Activated T-helper 1 cell treated with anti-CD3 and anti-CD28 coated beads, Interleukin-12 subunit alpha, Interleukin-12 subunit beta, Interleukin-2, Interleukin-4 antibody, amounts not matched to agents 30 ng/mL and 10 ng/mL and 1 ng/mL, durations not matched to agents 14 hours and 24 hours and 36 hours (primary cell): ENCODE data around the gene NEGR1. TPM values are rescaled to one million over a fixed set of nuclear protein-coding genes. Genes with fewer than 3 reads are reported as not detected.

ENCODE experiments used
- DNase-seq: peaks from one replicate; pipeline ENCODE4 v3.0.0; 2021; ENCODE audit warnings: low spot score
- H3K27ac Mint-ChIP-seq: one replicate; pipeline ENCODE4 v1.8.0; 2021; ENCODE audit warnings: mild to moderate bottlenecking, mixed read lengths
- H3K27me3 Mint-ChIP-seq: one replicate; pipeline ENCODE4 v1.8.0; 2022; ENCODE audit warnings: mild to moderate bottlenecking, moderate library complexity, mixed read lengths; ENCODE audit not compliant: insufficient read depth
- H3K36me3 Mint-ChIP-seq: one replicate; pipeline ENCODE4 v1.8.0; 2021; ENCODE audit warnings: low read depth, mixed read lengths
- H3K4me1 Mint-ChIP-seq: one replicate; pipeline ENCODE4 v1.8.0; 2021; ENCODE audit warnings: low read depth, mixed read lengths
- H3K4me3 Mint-ChIP-seq: one replicate; pipeline ENCODE4 v1.8.0; 2021; ENCODE audit warnings: mild to moderate bottlenecking, moderate library complexity, mixed read lengths
- H3K9me3 Mint-ChIP-seq: one replicate; pipeline ENCODE4 v1.8.0; 2021; ENCODE audit warnings: mixed read lengths
- intact Hi-C: fragments of 100-400 bp; cut with micrococcal nuclease; formaldehyde crosslinking; loops from one replicate; pipeline ENCODE4 v1.15.1; 2024
- total RNA-seq: library from RNA; stranded (reverse); gene quantifications from 2 replicates; pipeline ENCODE4 v1.2.3, GENCODE V29; 2022

The NEGR1 gene
- total RNA-seq, 1 donor from 2014 or later: not detected

DNA sequence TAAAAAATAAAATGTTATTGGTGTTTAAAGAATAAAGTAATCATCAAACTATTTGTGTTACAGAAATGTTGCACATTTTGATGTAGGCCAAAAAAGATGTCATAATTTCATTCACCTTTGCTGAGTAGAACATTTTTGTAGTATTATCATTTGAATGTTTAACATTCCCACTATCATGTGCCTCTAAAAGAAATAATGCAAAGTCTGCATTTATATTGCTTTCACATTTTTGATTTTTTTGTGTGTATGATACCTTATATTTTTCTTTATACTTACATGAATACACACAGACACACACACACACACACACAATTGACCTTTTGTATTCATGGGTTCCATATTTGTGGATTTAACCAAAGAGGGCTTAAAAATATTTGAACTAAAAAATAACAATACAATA, 657.3 kb downstream of the NEGR1 start:
- Mint-ChIP-seq H3K4me1 (no peaks in the 10 kb centered on the region), H3K27me3 (no peaks in the 10 kb centered on the region), H3K27ac (no peak overlapping the region), H3K9me3 (no peaks in the 10 kb centered on the region), H3K4me3 (no peak overlapping the region), H3K36me3 (no peaks in the 10 kb centered on the region)
- intact Hi-C loops: no loop called here
- no peak for DNase-seq

DNA sequence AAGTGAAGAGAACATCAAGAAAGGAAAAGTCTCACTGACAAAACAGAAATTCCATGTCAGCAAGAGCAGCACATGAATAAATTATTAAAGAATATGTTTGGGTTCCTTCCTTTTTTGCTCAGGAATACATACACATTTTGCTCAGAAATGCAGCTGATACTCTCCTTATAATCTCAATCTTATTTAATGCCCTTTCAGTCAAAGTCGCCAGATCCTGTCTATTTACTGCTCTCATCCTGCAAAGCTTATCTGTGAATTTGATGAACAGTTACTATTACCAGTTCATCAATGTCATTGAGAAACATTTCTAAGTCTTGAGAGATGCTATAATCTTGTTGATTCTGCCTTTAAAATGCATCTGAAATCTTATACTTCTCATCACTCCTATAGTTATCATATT, 658.5 kb downstream of the NEGR1 start:
- Mint-ChIP-seq H3K27me3 (no peaks in the 10 kb centered on the region), H3K27ac (no peak overlapping the region), H3K4me1 (no peaks in the 10 kb centered on the region), H3K9me3 (no peaks in the 10 kb centered on the region), H3K36me3 (no peaks in the 10 kb centered on the region), H3K4me3 (no peak overlapping the region)
- intact Hi-C loops: no loop called here
- no peak for DNase-seq

DNA sequence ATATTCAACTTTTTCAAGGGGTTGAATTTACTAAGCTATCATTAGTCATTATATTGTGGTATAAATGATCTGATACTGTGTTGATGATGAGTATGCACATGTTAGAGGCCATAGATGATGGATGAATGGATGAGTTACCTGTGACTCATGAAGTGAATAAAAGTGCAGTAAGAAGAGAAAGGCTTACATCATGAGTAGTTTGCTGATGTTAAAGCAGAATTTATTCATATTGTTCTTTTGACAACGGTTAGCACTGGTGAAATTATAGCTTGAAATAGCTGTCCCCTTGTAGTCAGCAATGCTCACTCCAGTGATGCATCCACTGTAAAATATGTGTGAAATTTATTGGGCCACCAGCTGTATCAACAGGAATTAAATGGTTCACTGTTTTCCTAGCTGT, 660.6 kb downstream of the NEGR1 start:
- DNase-seq: no peak
- no peak overlapping the region for H3K4me3 Mint-ChIP-seq
- no peaks in the 10 kb centered on the region for H3K9me3 Mint-ChIP-seq
- intact Hi-C loops: no loop called here
- H3K27me3 Mint-ChIP-seq: no peaks in the 10 kb centered on the region
- no peaks in the 10 kb centered on the region for H3K36me3 Mint-ChIP-seq
- no peaks in the 10 kb centered on the region for H3K4me1 Mint-ChIP-seq
- H3K27ac Mint-ChIP-seq: no peak overlapping the region

DNA sequence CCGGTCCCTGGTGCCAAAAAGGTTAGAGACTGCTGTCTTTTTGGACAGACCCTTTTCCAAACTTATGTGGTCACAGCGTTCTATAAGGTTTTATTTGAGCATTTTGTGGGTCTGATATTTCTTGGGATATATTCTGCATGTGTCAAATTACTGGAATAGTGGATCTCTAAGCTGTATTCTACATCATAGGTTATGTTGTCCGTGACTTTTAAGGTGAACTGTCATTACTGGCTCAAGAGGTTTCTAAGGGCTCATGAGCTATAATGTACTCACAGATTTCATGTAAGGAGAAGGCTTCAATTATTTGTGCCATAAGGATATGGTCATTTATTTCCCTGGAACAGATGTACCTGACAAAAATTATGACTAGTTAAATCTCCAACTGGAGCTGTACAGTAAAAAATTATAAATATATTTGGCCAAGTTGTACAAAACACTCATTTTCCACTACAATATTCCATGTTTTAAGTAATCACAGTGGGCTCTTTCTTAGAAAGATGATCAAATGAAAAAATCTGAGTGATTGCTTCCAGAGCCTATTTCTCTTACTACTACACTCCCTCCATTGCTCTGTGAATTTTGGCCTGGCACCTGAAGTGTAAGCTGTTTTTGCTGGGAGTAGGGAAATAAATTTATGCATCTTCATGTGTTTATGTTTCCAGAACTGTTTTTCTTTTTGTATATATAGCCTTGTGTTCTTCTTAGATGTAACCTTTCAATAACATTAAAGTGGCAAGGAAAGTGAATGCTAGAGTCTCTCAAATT, 663.4 kb downstream of the NEGR1 start:
- intact Hi-C loops: no loop called here
- Mint-ChIP-seq H3K4me3 (no peak overlapping the region), H3K36me3 (no peaks in the 10 kb centered on the region), H3K27me3 (no peaks in the 10 kb centered on the region), H3K4me1 (no peaks in the 10 kb centered on the region), H3K9me3 (no peaks in the 10 kb centered on the region), H3K27ac (no peak overlapping the region)
- DNase-seq: no peak

DNA sequence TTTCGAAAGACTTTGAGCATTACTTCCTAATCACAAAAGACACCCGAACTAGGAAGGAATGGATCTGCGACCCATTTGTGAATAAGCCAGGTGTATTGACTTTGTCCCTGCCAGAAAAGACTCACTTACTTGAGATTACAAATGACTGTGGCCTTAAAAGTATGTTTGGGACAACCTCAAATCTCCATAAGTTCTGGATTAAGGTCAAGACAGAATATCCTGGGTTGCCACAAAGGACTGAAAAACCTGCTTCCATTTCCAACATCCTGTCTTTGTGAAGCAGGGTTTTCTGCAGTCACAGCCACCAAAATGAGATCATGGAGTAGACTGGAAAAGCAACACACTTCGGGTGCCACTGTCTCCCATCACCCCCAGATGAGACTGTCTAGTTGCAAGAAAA, 664.1 kb downstream of the NEGR1 start:
- Mint-ChIP-seq H3K4me1 (no peaks in the 10 kb centered on the region), H3K9me3 (no peaks in the 10 kb centered on the region), H3K27me3 (no peaks in the 10 kb centered on the region), H3K27ac (no peak overlapping the region), H3K4me3 (no peak overlapping the region), H3K36me3 (no peaks in the 10 kb centered on the region)
- DNase-seq: no peak
- intact Hi-C loops: no loop called here

DNA sequence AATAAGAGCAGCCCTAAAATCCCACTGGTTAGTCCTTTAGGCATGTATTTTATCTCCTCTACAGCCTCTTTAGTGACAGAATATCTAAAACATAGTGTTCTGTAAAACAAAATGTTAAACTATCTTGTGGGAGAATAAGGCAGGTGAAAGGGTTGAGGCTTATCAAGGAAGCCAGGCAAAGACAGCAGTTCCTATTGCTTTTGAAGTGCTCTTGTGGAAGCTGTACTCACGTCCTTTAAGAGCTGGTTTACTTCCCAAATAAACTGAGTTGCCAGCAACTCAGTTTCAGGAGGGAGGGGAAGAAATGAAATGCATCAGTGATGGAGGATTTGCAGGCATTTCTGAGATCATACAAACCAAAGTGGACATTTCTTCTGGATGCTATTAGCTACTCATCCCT, 671.9 kb downstream of the NEGR1 start:
- no peak overlapping the region for H3K4me3 Mint-ChIP-seq
- intact Hi-C loops: no loop called here
- H3K27ac Mint-ChIP-seq: no peak overlapping the region
- H3K27me3 Mint-ChIP-seq: no peaks in the 10 kb centered on the region
- no peaks in the 10 kb centered on the region for H3K4me1 Mint-ChIP-seq
- H3K36me3 Mint-ChIP-seq: no peaks in the 10 kb centered on the region
- peaks cover 7% of the 10 kb centered on the region for H3K9me3 Mint-ChIP-seq
- DNase-seq: no peak

DNA sequence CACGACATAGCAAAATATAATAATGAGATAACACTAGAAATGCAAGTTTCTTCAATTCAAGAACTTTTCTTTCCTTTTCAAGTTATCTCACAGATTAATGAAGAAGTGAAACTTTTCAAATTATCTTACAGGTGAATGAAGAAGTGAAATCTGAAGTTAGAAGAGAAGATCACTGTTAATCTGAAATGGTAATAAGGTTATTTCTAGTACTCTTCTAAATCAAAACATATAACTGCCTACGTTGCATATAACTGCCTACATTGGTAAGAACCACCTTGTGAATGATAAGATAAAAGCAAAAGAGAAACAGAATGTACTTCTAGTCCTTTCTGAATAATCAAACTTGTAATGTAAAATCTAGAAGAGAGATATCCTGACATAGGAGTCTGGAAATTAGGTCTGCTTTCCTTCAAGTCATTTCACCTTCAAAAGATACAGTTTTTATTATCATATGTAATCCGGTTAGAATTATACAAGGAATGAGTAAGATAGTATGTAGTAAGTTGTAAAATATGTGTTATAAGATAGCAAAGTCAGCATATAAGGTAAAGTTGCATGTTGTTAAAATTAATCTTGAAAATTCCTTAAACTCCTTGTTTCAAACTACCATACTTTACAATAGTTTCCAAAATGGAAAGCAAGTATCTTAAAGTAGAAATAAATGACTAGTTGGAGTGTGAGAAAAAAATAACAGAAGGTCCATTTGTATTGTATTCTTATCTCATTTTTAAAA, 679.1 kb downstream of the NEGR1 start:
- H3K27me3 Mint-ChIP-seq: no peaks in the 10 kb centered on the region
- peaks cover 8% of the 10 kb centered on the region for H3K9me3 Mint-ChIP-seq
- DNase-seq: no peak
- H3K27ac Mint-ChIP-seq: no peak overlapping the region
- no peaks in the 10 kb centered on the region for H3K36me3 Mint-ChIP-seq
- H3K4me1 Mint-ChIP-seq: no peaks in the 10 kb centered on the region
- intact Hi-C loops: no loop called here
- H3K4me3 Mint-ChIP-seq: no peak overlapping the region

DNA sequence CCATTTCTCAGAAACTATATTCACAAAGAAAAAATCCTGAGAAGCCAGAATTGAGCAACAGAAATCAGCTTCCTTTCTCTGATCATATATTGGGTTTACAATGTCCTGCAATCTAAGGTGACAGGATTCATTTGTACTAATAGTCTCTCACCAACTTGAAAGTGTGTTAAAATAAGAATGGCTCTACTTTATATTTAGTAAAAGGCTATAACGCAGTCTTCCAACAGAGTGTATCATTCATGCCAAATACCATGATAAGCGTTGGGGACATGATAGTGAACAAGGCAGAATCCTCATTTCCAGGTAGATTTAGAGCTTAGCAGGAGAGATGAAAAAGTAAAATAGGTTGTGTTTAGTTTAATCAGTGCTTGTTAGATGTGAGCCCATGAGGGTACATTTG, 682.3 kb downstream of the NEGR1 start:
- Mint-ChIP-seq H3K4me1 (no peaks in the 10 kb centered on the region), H3K27ac (no peak overlapping the region), H3K36me3 (no peaks in the 10 kb centered on the region), H3K27me3 (no peaks in the 10 kb centered on the region), H3K4me3 (no peak overlapping the region), H3K9me3 (peaks cover 8% of the 10 kb centered on the region)
- intact Hi-C loops: no loop called here
- no peak for DNase-seq

DNA sequence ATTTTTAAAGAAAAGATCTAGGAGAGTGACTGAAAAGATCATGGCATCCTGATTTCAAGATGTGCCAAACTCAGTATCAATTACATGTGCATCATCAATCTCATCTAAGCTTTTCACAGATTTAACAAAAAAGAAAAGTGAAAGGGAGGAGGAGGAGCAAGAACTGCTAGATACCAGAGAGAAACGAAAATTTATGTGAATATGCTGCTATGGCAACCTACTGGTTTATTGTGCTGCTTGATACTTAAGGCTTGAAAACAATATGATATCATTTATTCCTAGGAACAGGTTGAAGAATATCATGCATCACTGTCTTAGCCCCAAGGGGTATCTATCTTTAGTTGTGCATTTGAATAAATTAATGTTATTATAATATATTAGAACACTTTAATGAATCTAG, 683.0 kb downstream of the NEGR1 start:
- H3K4me3 Mint-ChIP-seq: no peak overlapping the region
- DNase-seq: no peak
- peaks cover 8% of the 10 kb centered on the region for H3K9me3 Mint-ChIP-seq
- no peaks in the 10 kb centered on the region for H3K27me3 Mint-ChIP-seq
- no peaks in the 10 kb centered on the region for H3K4me1 Mint-ChIP-seq
- intact Hi-C loops: no loop called here
- H3K27ac Mint-ChIP-seq: no peak overlapping the region
- no peaks in the 10 kb centered on the region for H3K36me3 Mint-ChIP-seq

DNA sequence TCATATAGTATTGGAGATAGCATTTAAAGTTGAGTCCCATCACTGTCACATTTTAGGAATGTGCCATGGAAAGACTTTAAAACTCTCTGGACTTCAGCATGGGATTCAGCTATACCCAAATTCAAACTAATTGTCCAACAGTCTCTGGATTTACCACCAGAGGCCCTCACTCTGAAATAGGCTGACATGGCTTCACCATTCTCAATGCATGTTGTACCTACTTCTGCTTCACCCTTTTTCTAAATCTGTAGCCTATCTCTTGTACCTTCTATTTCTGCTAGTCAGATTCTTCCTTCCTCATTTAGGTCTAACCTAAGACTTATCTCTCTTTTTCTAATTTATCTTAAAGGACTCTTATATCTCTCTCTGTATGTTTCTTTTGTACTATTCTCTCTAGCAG, 688.8 kb downstream of the NEGR1 start:
- DNase-seq: no peak
- Mint-ChIP-seq H3K4me1 (no peaks in the 10 kb centered on the region), H3K27me3 (no peaks in the 10 kb centered on the region), H3K9me3 (no peaks in the 10 kb centered on the region), H3K27ac (no peak overlapping the region), H3K4me3 (no peak overlapping the region), H3K36me3 (no peaks in the 10 kb centered on the region)
- intact Hi-C loops: no loop called here

DNA sequence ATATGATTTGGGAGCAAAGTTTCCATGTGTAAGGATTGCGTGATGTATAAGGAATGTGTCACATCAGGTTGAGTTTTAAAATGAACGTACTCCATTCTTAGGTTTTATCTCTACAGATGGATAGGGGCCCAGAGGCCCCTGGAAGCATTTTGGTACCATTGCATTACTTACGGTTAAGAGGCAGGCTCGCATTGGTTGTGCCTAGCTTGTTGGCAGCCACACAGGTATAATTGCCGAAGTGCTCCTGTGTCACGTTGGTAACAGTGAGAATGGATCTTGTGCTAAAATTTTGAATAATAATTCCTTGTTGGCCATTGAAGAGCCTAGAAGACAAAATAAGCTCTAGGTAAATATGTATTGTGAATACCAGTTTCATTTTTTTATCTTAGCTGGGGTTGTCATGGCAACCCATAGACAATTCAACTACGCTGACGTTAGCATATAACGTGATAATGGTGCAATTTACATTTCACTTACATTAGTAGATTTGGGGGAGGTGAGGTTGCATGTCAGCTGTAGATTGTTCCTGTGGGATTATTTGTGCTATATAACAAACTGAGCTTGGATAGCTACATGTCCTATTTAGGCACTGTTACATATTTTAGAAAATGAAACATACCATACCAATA, 689.6 kb downstream of the NEGR1 start:
- Mint-ChIP-seq H3K27me3 (no peaks in the 10 kb centered on the region), H3K9me3 (no peaks in the 10 kb centered on the region), H3K36me3 (no peaks in the 10 kb centered on the region), H3K27ac (no peak overlapping the region), H3K4me1 (no peaks in the 10 kb centered on the region), H3K4me3 (no peak overlapping the region)
- intact Hi-C loops: no loop called here
- no peak for DNase-seq

DNA sequence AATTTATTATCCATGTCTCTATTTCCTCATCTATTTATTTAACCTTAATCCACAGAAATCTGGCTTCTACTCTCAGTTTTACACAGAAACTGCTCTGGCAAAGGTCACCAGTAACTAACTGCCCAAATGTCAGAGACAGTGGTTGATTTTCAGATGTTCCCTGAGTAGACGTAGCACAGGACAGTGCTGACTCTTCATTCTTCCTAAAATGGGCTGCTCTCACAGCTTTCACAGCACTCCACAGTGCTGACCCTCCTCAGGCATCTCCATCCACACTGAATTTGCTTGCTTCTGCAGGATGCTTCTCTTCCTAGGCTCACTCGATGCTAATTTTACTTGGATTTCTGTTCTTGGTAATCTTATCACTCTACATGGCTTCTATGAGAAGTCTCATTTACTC, 693.3 kb downstream of the NEGR1 start:
- H3K9me3 Mint-ChIP-seq: no peaks in the 10 kb centered on the region

DNA sequence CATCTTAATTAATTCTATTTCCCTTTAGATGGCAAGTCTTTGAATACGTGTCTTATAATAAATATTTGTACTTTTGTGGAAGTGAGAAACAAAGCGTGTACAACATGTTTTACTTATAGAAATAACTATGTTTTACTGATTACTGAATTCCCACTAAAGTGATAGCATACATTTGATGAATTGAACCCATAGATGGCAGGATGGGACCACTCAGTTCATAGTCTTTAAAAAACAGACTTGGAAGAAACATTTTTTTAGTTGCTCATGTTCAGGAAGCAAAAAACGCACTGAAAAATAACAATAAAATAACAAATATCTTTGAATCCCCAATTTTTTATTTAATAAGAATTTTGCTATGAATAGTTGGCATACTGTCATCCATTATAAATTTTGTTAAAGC, 694.4 kb downstream of the NEGR1 start:
- no peak for DNase-seq
- Mint-ChIP-seq H3K27me3 (no peaks in the 10 kb centered on the region), H3K36me3 (no peaks in the 10 kb centered on the region), H3K4me3 (no peak overlapping the region), H3K4me1 (no peaks in the 10 kb centered on the region), H3K27ac (no peak overlapping the region), H3K9me3 (no peaks in the 10 kb centered on the region)
- intact Hi-C loops: no loop called here

More for the DNA sequence above, 693.3 kb downstream of the NEGR1 start:
- Mint-ChIP-seq H3K27ac (no peak overlapping the region), H3K36me3 (no peaks in the 10 kb centered on the region), H3K27me3 (no peaks in the 10 kb centered on the region), H3K4me3 (no peak overlapping the region), H3K4me1 (no peaks in the 10 kb centered on the region)
- no peak for DNase-seq
- intact Hi-C loops: no loop called here
